Measurements from ENCODE around the gene POLD1.
"Not testable (repeated sequence)": the region's sequence is repeated elsewhere in the genome, so short reads cannot be mapped to it uniquely, and the experiment has no call there.

POLD1 gene

DNA sequence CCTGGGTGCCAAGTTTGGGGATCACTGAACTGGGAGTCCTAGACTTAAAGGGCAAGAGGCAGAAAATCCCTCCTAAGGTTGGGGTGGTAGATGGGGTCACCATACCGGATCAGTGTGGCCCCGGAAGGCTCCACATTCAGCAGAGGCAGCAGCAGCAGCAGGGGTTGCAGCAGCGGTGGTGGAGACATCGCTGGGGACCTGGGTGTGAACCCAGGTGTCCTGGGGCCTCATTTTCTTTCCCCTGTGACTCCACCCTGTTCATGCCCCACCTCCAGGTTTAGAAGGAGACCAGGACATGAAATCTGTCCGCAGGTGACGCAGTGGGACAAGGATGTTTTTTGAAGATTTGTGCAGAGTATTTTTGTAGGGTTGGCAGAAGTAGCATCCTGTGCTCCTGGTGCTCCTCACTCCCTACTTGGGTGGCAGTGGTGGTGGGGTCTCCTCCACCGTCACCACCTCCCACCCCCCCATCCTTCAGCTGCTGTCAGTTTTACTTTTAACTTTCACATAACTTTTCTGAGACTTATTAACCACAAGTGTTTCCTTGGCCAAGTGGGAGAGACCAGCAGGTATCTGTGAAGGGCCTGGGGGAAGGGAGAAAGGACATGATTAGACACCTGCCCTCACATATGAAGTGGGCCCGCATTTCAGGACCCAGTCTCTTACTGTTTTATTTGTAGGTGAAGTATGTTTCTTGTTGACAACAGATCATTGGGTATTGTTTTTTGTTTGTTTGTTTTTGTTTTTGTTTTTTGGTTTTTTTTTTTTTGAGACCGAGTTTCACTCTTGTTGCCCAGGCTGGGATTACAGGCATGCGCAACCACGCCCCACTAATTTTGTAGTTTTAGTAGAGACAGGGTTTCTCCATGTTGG, 18.5 kb upstream of the POLD1 start, which contains the start of gene NAPSA:
Gene NAPSA, minus strand, starts transcription at position 206 of the 873 bp plus-strand sequence. Its CDS starts 18 bp downstream, at position 188.
- no peak for DNase-seq

DNA sequence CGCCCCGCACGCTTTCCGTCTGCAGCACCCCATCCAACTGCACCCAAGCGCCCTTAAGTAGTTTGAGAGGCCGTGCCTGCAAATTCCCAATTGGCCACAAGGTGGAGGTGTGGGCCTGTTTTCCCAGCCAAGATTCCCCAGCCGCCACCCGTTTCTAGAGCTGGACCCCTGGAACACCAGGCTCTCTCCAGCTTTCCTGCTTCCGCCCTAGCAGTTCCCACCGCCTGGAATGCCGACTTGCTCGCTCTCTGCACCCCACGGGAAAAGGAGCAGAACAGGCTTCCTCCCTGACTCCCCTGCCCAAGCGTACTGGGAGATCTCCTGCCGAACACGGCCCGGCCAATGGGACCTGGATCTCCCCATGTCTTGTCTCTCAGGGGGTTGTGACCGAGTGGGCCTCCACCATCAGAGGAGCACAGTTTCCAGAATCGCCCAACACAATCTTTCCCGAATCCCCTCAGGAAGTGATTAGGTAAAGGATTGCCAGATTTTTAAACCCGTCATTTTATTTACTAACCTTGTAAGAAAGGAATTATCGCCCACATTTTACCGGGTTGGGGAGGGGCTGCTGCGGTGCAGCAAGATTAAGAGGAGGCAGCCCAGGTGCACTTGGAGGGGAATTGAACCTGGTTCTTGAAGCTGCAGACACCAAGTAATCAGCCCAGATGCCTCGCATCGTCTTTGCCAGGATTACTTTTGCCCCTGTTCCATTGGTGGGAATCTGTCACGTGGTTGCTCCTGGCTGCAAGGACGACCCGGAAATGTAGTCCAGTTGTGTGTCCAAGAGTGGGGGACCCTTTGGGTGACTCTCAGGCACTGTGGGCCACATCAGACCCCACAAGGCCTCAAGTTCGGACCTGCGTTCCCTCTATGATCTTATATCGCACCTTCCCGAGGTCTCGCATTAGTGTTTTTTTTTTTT, 15.2 kb upstream of the POLD1 start:
- peak; percentile 80 for DNase-seq

DNA sequence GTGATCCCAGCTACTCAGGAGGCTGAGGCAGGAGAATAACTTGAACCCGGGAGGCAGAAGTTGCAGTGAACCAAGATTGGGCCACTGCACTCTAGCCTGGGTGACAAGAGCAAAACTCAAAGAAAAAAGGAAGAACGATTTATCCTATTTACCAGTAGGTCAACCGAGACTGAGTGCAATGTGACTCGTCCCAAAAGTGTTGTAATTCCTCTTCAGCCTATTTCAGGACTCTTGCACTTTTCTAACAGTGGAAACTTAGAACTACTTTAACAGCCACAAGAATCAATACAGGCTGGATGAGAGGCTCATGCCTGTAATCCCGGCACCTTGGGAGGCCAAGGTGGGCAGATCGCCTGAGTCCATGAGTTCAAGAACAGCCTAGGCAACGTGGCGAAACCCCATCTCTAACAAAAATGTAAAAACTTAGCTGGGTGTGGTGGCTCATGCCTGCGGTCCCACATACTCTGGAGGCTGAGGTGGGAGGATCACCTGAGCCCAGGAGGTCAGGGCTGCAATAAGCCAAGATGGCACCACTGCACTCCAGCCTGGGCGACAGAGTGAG, 12.2 kb upstream of the POLD1 start:
- DNase-seq = no peak

DNA sequence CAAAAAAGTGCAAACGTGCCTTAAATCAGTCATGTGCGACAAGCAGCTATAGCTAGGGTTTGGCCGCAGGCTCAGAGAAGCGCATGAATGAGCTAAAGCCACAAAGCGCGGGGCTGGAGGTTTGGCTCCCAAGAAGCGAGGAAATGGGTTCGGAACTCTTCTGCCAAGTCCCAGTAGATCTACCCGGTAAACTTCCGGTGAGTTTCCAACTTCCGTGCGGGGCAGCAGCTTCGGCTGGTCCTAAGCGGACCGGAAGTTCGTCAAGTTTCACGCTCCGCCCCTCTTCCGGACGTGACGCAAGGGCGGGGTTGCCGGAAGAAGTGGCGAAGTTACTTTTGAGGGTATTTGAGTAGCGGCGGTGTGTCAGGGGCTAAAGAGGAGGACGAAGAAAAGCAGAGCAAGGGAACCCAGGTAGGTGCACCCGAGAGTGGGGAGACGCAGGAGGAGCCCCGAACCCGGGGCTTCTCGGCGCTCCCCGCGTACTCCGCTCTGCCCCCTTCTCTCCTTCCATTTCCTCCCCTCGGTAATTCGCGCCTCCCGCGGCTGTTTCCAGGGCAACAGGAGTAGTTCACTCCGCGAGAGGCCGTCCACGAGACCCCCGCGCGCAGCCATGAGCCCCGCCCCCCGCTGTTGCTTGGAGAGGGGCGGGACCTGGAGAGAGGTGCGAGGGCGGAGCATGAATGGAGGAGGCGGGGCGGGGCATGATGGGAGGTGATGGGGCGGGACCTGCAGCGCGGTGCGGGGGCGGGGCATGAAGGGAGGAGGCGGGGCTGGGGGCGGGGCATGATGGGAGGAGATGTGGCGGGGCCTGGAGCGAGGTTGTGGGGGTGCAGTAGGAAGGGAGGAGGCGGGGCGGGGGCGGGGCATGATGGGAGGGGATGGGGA, 7.7 kb upstream of the POLD1 start, which contains the start of gene NR1H2:
Gene NR1H2, plus strand, starts transcription at position 292 of the 885 bp plus-strand sequence. CDS start 1,149 bp downstream, outside the sequence.
- DNase-seq = peak; percentile 97

DNA sequence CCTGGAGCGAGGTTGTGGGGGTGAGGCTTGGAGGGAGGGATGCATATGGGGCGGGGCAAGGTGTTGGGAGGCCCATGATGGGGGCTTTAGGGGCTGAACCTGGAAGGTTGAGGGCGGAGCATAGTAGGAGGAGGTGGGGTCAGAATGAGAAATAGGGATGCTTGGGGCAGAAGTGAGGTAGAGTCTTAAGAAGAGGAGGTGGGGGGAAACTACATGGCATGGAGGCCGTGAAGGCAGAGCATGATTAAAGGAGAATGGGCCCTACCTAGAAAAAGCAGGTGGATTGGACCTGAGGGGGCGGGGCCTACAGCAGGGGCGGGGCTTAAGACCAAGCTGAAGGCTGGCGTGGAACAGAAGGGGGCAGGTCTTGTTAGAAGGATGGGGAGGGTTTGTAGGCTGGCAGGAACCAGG, 7.1 kb upstream of the POLD1 start:
- peak; percentile 67 for DNase-seq

DNA sequence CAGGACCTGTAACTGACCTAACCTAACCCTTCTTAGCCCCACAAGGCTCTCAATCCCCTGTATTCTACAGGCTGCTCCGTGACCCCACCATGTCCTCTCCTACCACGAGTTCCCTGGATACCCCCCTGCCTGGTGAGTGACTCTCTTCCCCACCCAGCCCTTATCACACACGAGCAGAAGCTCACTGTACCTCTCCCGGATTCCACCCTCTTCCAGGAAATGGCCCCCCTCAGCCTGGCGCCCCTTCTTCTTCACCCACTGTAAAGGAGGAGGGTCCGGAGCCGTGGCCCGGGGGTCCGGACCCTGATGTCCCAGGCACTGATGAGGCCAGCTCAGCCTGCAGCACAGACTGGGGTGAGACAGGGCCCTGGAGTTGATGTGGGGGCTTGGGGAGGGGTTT, 6.6 kb upstream of the POLD1 start:
- DNase-seq = no peak

DNA sequence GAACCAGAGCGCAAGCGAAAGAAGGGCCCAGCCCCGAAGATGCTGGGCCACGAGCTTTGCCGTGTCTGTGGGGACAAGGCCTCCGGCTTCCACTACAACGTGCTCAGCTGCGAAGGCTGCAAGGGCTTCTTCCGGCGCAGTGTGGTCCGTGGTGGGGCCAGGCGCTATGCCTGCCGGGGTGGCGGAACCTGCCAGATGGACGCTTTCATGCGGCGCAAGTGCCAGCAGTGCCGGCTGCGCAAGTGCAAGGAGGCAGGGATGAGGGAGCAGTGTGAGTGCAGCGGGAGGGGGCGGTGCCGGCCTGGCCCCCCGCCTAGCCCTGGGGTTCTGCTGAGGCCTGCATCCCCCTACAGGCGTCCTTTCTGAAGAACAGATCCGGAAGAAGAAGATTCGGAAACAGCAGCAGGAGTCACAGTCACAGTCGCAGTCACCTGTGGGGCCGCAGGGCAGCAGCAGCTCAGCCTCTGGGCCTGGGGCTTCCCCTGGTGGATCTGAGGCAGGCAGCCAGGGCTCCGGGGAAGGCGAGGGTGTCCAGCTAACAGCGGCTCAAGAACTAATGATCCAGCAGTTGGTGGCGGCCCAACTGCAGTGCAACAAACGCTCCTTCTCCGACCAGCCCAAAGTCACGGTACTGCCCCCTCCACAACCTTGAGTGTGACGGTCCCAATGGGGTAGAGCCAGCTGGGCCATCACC, 5.8 kb upstream of the POLD1 start:
- DNase-seq = no peak

DNA sequence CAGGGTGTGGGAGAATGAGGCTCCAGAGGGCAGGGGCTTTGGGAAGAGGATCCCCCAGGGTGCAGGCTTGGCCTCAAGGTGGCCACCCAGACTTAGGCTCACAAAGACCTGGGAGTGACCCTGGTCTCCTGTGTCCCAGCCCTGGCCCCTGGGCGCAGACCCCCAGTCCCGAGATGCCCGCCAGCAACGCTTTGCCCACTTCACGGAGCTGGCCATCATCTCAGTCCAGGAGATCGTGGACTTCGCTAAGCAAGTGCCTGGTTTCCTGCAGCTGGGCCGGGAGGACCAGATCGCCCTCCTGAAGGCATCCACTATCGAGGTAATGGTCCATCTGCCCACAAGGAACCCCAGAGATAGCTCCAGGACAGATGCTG, 5.3 kb upstream of the POLD1 start:
- no peak for DNase-seq

DNA sequence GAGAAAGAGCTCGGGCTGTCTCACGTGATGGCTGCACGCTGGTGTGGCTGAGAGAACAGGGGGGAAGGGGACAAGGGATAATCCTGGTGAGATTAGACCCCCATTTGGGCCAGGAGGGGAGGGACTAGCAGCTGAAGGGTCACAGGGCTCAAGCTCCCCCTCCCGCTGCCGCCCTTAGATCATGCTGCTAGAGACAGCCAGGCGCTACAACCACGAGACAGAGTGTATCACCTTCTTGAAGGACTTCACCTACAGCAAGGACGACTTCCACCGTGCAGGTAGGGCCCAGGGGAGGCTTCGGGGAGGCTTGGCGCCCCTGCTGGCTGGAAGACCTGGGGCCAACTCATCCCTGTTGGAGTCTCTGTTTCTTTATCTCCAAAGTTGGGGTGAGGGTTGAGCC, 4.5 kb upstream of the POLD1 start:
- DNase-seq = no peak

DNA sequence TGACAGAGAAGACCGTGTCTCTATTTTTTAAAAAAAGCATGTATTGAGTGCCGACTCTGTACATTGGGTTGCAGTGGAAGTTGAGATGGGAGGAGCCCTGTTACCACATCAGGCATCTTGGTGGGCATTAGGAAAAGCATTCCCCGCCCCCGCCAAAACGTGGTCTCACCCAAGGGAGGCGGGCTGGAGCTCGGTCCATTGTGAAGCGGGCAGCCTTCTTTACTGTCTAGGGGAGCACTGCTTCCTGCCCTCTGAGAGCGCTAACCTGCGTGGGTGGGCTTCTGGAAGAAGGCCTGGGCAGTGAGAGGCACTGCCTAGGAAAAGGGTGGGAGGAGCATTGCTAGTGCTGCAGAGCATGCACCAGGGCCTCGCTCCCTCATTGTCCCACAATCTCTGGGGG, 4.0 kb upstream of the POLD1 start:
- DNase-seq = no peak

DNA sequence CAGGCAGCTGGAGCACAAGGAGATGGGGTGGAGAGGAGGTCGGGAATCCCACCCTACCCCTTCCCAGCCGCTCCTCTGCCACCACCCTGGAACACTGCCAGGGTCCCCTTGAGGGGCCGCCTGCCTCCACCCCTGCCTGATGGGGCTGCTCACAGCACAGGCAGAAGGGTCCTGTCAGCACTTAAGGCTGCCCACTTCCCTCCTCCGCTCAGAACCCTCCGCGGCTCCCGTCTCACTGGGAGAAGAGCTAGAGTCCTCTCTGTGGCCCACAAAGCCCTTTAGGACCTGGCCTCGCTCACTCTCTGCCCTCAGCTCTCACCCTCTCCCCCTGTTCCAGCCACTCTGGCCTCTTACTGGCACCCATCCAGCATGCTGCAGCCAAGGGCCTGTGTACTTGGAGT, 3.4 kb upstream of the POLD1 start:
- DNase-seq = no peak

DNA sequence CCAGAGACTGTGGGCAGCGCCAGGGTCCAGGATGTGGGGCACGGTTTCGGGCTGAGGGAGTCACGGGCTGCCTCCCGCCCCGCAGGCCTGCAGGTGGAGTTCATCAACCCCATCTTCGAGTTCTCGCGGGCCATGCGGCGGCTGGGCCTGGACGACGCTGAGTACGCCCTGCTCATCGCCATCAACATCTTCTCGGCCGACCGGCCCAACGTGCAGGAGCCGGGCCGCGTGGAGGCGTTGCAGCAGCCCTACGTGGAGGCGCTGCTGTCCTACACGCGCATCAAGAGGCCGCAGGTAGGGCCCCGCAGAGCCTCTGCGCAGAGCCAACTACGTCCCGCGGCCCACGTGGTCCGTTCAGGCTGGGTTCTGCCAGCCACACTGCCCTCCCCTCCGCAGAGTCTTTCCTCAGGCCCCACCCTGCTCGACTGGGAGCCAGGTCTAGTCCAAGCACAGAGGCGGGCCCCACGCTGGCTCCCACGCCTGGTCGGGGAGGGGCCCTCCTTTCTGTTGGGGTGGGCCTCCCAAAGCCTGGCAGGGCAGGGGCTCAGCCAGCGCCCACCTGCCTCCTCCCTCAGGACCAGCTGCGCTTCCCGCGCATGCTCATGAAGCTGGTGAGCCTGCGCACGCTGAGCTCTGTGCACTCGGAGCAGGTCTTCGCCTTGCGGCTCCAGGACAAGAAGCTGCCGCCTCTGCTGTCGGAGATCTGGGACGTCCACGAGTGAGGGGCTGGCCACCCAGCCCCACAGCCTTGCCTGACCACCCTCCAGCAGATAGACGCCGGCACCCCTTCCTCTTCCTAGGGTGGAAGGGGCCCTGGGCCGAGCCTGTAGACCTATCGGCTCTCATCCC, 2.0 kb upstream of the POLD1 start:
- no peak for DNase-seq

DNA sequence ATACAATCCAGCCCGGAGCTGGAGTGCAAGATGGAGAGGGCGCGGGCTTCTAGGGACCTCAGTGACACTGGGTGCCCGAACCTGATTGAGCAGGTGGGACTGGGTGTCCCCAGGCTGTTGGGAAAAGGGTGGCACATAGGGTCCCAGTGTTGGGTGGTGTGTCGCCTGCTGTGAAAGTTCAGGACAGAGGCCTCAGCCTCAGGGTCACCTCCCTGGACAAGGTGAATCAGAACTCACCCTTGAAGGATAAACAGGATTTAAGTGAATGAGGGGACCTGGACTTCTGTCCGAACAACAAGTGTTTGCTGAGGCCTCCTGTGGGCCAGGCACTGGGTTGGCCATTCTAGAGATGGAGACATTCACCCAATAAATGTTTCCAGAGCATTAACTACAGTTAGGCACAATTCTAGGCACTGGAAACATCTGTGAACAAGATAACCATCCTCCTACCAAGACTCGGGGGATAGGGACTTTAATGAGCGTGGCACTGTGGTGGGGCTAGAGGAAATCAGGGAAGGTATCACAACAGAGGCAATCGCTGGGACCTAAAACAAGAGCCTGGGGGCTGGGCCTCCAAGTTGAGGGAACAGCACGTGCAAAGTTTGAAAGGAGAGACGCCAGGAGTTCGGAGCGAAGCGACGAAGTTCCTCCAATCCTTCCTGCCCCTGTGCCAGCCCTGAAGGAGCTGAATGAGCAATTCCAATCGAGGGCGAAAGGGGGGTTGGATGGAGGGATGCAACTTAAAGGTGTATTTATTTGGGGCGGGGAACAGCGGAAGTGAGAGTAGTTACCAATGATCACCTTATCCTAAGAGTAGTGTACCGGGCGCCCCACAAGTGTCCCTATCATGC, 921 bp upstream of the POLD1 start:
- no peak for DNase-seq

DNA sequence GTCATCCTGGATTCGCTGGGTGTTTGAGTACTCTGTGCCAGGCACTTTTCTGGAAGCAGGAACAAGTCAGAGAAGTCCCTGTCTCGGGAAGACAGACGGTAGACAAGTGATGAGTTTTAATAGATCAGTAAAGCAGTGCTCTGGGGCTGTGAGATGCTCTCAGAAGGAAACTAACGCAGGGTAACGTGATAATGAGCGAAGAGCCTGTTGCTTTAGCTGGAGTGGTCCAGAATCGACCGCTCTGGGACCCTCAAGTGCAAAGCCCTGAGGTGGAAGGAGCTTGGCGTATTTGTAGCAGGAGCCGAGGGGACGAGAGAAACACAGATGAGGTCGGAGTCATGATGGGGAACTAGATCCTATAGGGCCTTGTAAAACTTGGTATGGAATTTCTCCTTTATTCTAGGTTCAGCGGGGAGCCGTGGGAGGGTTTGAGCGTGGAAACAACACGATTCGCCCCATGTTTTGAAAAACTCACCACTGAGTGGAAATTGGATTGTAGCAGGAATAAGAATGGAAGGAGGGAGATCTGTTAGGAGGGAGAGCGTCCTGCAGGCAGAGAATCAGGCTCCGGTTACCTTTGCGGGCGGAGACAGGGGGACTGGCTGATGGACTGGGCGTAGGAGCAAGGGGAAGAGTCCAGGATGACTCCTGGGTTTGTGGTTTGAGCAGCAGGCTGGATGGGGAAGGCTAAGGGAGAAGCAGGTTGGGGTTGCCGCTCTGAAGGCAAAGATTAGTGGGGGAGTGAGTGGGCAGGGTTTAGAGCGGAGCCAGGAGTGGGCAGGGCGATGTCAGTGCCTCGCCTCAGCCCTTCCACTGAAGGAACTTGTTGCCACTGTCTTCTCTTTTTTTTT, 763 bp downstream of the POLD1 start:
- DNase-seq = no peak

DNA sequence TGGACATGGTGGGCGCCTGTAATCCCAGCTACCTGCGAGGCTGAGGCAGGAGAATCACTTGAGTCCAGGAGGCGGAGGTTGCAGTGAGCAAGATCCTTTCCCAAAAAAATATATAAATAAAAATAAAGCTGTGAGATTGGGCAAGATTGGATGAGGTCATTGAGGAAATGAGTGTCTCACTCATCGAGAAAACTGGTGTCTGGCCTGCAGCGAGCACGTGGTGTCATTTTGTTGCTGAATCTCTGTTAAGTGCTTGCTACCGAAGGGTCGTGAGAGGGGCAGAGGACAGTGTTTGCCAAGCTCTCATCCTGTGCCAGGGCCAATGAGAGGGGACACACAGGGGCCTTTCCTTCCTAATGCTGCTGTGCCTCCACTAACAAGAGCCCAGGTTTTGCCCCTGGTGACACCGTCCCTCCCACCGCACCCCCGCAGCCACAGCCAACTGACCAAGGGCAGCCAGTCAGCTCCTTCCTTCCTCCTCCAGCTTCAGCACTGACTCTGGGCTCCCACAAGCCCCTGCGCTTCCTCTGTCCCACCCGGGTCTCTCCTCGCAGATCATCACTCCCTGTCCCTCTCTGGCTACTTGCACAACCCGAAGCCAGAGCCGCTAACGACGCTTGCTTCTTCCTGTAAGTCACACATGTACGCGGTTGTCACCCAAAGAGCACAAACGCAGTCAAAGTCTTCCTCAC, 3.2 kb downstream of the POLD1 start:
- peak; percentile 58 for DNase-seq

DNA sequence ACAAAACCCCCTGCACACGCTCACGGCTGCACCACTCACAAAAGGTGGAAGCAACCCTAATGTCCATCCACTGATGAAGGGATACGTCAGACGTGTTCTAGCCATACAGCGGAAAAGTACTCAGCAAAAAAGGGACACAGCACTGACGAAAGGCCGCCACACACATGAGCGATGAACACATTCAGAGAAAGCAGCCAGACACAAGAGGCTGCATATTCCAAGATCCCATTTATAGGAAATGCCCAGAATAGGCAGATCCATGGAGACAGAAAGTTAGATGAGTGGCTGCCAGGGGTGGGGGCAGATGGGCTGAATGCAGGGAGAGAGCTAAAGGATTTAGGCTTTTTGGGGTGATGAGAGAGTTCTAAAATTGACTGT, 3.7 kb downstream of the POLD1 start:
- no peak for DNase-seq

DNA sequence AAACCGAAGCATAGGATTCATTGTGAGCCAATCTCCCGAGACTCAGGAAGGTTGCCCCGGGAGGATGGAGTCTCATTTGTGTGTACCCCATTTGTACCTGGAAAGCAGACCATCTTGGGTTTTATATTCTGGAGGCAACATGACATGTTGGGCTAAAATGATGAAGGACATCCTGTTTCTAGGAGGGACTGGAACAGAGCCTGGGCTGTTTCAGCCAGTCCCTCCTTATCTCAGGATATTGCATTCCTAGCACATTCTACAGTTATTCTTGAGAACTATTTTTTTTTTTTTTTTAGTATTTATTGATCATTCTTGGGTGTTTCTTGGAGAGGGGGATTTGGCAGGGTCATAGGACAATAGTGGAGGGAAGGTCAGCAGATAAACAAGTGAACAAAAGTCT, 6.1 kb downstream of the POLD1 start:
- not testable (repeated sequence) for DNase-seq

DNA sequence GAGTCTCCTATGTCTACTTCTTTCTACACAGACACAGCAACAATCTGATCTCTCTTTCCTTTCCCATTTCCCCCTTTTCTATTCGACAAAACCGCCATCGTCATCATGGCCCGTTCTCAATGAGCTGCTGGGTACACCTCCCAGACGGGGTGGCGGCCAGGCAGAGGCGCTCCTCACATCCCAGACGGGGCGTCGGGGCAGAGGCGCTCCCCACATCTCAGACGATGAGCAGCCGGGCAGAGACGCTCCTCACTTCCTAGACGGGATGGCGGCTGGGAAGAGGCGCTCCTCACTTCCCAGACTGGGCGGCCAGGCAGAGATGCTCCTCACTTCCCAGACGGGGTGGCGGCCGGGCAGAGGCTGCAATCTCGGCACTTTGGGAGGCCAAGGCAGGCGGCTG, 6.8 kb downstream of the POLD1 start:
- not testable (repeated sequence) for DNase-seq

All from CD4-positive, alpha-beta T cell treated with Interleukin-15 for 1 hour (primary cell).